SK-N-SH (cell line): ENCODE data around the gene SLC5A11. TPM values are rescaled to one million over a fixed set of nuclear protein-coding genes. Genes with fewer than 3 reads are reported as not detected.

Experiments used
- CTCF ChIA-PET: fragments of 300-600, 350-600 bp; formaldehyde crosslinking; extraction: SDS; loops from one replicate; lab custom pipeline; 2021; lab: Yijun Ruan, JAX
- POLR2A ChIA-PET: fragments of 350-600 bp; sonication (Branson Sonifier 250); formaldehyde crosslinking; extraction: SDS; loops from one replicate; lab custom pipeline; 2020; ENCODE audit warnings: antibody characterized with exemption, inconsistent platforms; lab: Yijun Ruan, JAX
- DNase-seq: peaks from one replicate; pipeline ENCODE4 v3.0.0; 2012
- H2AFZ ChIP-seq: fragments of 200-600 bp; sonication (generic); 2 replicates; pipeline ENCODE4 v1.8.1; 2016; ENCODE audit warnings: antibody characterized with exemption, mild to moderate bottlenecking, low read depth
- H3F3A ChIP-seq: fragments of 200-600 bp; sonication (generic); replicated peaks from 2 replicates; pipeline ENCODE3; 2016; ENCODE audit warnings: antibody characterized with exemption, mild to moderate bottlenecking; ENCODE audit not compliant: insufficient read depth
- H3K27ac ChIP-seq, 2 experiments: fragments of 200-500 bp in 1 of 2; fragments of 200-600 bp in 1 of 2; sonication (Bioruptor generic) in 1 of 2; sonication (generic), shearing (Covaris generic) in 1 of 2; 2 replicates each; pipeline versions ENCODE4 v1.5.1 to v1.6.1; 2014 to 2016; ENCODE audit warnings: low read depth in 2 of 2, inconsistent platforms in 1 of 2, low read length in 1 of 2, mild to moderate bottlenecking in 1 of 2, mixed read lengths in 1 of 2
- H3K27me3 ChIP-seq: fragments of 200-600 bp; sonication (generic), shearing (Covaris generic); 2 replicates; pipeline ENCODE4 v1.6.1; 2016; ENCODE audit warnings: mixed run types; ENCODE audit not compliant: insufficient read depth
- H3K36me3 ChIP-seq, 2 experiments: fragments of 200-500 bp in 1 of 2; fragments of 200-600 bp in 1 of 2; sonication (Bioruptor generic) in 1 of 2; sonication (generic) in 1 of 2; replicated peaks in 1 of 2; 2 replicates each; pipeline versions ENCODE3 to v1.5.1; 2014 to 2016; ENCODE audit warnings: low read length in 1 of 2, mild to moderate bottlenecking in 1 of 2; ENCODE audit not compliant: insufficient read depth in 2 of 2, control insufficient read depth in 1 of 2
- H3K4me1 ChIP-seq, 2 experiments: fragments of 200-500 bp in 1 of 2; fragments of 200-600 bp in 1 of 2; sonication (Bioruptor generic) in 1 of 2; sonication (generic), shearing (Covaris generic) in 1 of 2; 2 replicates each; pipeline versions ENCODE4 v1.5.1 to v1.6.1; 2014 to 2016; ENCODE audit warnings: low read depth in 1 of 2, low read length in 1 of 2, mixed run types in 1 of 2; ENCODE audit not compliant: insufficient read depth in 2 of 2, control insufficient read depth in 1 of 2
- H3K4me2 ChIP-seq: fragments of 200-600 bp; sonication (generic), shearing (Covaris generic); 2 replicates; pipeline ENCODE4 v1.6.1; 2017; ENCODE audit warnings: mixed run types
- H3K4me3 ChIP-seq, 2 experiments: fragments of 200-500 bp in 1 of 2; fragments of 200-600 bp in 1 of 2; sonication (Bioruptor generic) in 1 of 2; sonication (generic), shearing (Covaris generic) in 1 of 2; 2 replicates each; pipeline versions ENCODE4 v1.5.1 to v1.8.1; 2014 to 2016; ENCODE audit warnings: low read depth in 2 of 2, inconsistent platforms in 1 of 2, low read length in 1 of 2, mild to moderate bottlenecking in 1 of 2, mixed read lengths in 1 of 2, moderate library complexity in 1 of 2
- H3K79me2 ChIP-seq: fragments of 200-600 bp; sonication (generic); 2 replicates; pipeline ENCODE4 v1.8.1; 2017; ENCODE audit warnings: mild to moderate bottlenecking; ENCODE audit not compliant: insufficient read depth
- H3K9ac ChIP-seq: fragments of 200-600 bp; sonication (generic); 2 replicates; pipeline ENCODE4 v1.6.1; 2017; ENCODE audit warnings: mixed run types
- H3K9me2 ChIP-seq: fragments of 200-600 bp; sonication (generic); 2 replicates; pipeline ENCODE4 v1.6.1; 2017; ENCODE audit warnings: mixed run types
- H3K9me3 ChIP-seq: fragments of 200-600 bp; sonication (generic); 2 replicates; pipeline ENCODE4 v1.6.1; 2017; ENCODE audit warnings: mixed run types, mild to moderate bottlenecking, moderate library complexity
- H4K20me1 ChIP-seq: fragments of 200-600 bp; sonication (generic); 2 replicates; pipeline ENCODE4 v1.6.1; 2017; ENCODE audit warnings: mild to moderate bottlenecking, mixed run types; ENCODE audit not compliant: insufficient read depth
- ELF1 ChIP-seq: IDR thresholded peaks from 2 replicates; pipeline ENCODE4 v1.4.0; 2012
- EP300 ChIP-seq, 2 experiments: IDR thresholded peaks; 2 replicates each; pipeline versions ENCODE4 v1.4.0 to v1.6.1; 2012; ENCODE audit warnings: borderline replicate concordance in 1 of 2, low read depth in 1 of 2, low read length in 1 of 2
- GABPA ChIP-seq: IDR thresholded peaks from 2 replicates; pipeline ENCODE4 v1.4.0; 2012; ENCODE audit warnings: low read depth, mild to moderate bottlenecking
- GATA2 ChIP-seq: sonication (generic); formaldehyde crosslinking; IDR thresholded peaks from 2 replicates; pipeline ENCODE4 v1.5.0; 2020; ENCODE audit warnings: mild to moderate bottlenecking, missing genetic modification reagents
- MEF2A ChIP-seq: IDR thresholded peaks from 2 replicates; pipeline ENCODE4 v1.4.0; 2012; ENCODE audit warnings: low read depth, borderline replicate concordance
- MXI1 ChIP-seq: IDR thresholded peaks from 2 replicates; pipeline ENCODE4 v1.6.1; 2012; ENCODE audit warnings: mild to moderate bottlenecking, low read depth, low read length, improper control_type of control experiment
- NRF1 ChIP-seq: IDR thresholded peaks from 2 replicates; pipeline ENCODE4 v1.6.1; 2012; ENCODE audit warnings: low read depth, mild to moderate bottlenecking, low read length
- POLR2AphosphoS5 ChIP-seq: IDR thresholded peaks from 2 replicates; pipeline ENCODE4 v1.6.1; 2012; ENCODE audit warnings: low read depth, low read length
- RAD21 ChIP-seq: IDR thresholded peaks from 2 replicates; pipeline ENCODE4 v1.6.1; 2012; ENCODE audit warnings: mild to moderate bottlenecking, low read length
- RCOR1 ChIP-seq: fragments of 150-350 bp; IDR thresholded peaks from 2 replicates; pipeline ENCODE4 v1.6.1; 2017; ENCODE audit warnings: antibody characterized with exemption, low read length
- RXRA ChIP-seq: IDR thresholded peaks from 2 replicates; pipeline ENCODE4 v1.4.0; 2012; ENCODE audit warnings: low read depth, mild to moderate bottlenecking, borderline replicate concordance
- SIN3A ChIP-seq: IDR thresholded peaks from 2 replicates; pipeline ENCODE4 v1.6.1; 2012; ENCODE audit warnings: low read depth, mild to moderate bottlenecking, low read length, moderate library complexity, borderline replicate concordance
- SMC3 ChIP-seq: IDR thresholded peaks from 2 replicates; pipeline ENCODE4 v1.6.1; 2012; ENCODE audit warnings: low read depth, low read length, improper control_type of control experiment
- YY1 ChIP-seq: IDR thresholded peaks from 2 replicates; pipeline ENCODE4 v1.4.0; 2012; ENCODE audit warnings: low read depth, mild to moderate bottlenecking
- WGBS: methylation state at CpG from one replicate; pipeline ENCODE4 v1.1.6; 2017; ENCODE audit warnings: low lambda C conversion rate; 5-methylcytosine and 5-hydroxymethylcytosine counted together
- polyA plus RNA-seq, 3 experiments: library from polyadenylated mRNA; depleted of rRNA; stranded (reverse); fragments of >200 nt; gene quantifications; 2 replicates each; pipeline ENCODE4 v1.2.3, GENCODE V29; 2012
- TF ChIP-seq, protein P1 (sequence below): fragments of 200-600 bp; sonication (generic); IDR thresholded peaks from 2 replicates; pipeline ENCODE4 v1.6.1; 2017; ENCODE audit warnings: antibody characterized with exemption, mild to moderate bottlenecking, moderate library complexity
- TF ChIP-seq, protein P2 (sequence below): IDR thresholded peaks from 2 replicates; pipeline ENCODE4 v1.4.0; 2012; ENCODE audit warnings: low read depth, borderline replicate concordance
- TF ChIP-seq, protein P3 (sequence below): fragments of 150-350 bp; IDR thresholded peaks from 2 replicates; pipeline ENCODE4 v1.6.1; 2016; ENCODE audit warnings: mild to moderate bottlenecking, low read depth, low read length
- TF ChIP-seq, protein P4 (sequence below): IDR thresholded peaks from 2 replicates; pipeline ENCODE4 v1.4.0; 2012; ENCODE audit warnings: low read depth, borderline replicate concordance
- TF ChIP-seq, protein P5 (sequence below): fragments of 150-350 bp; IDR thresholded peaks from 2 replicates; pipeline ENCODE4 v1.6.1; 2017; ENCODE audit warnings: antibody characterized with exemption, low read length, low read depth, borderline replicate concordance

Gene SLC5A11
- polyA plus RNA-seq, 1 of the 3 experiments (the other 2 are of a cell fraction), result not detected

DNA sequence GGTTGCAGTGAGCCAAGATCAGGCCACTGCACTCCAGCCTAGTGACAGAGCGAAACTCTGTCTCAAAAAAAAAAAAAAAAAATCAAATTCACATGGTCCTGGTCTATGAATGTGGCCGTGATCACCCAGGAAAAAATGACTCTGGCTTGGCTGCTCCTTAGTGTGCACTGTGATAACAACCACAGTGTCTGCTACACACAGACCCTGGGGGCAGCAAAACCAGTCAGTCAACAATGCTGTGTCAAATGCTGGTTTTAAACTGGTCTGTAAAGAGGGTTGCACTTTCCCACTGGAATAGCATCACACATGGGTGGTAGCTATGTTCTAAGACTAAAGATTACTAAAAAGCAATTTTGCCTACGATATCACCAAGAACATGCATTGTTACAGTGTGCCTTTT is 98.4 kb downstream of the SLC5A11 start:
- ChIA-PET CTCF (interaction anchor here (0.8 kb wide), 1 partner anchor 60 kb away, joined by 3 read pairs; no protein-coding TSS in a partner anchor), POLR2A (no interaction called here)
- no peaks in the 10 kb centered on the region for H3K27me3 ChIP-seq
- H3K9ac ChIP-seq, result no peak overlapping the region
- no peaks in the 10 kb centered on the region for H3K9me2 ChIP-seq
- no peak overlapping the region for H3K4me2 ChIP-seq
- H3K9me3 ChIP-seq, result no peaks in the 10 kb centered on the region
- no peaks in the 10 kb centered on the region for H3K4me1 ChIP-seq
- H2AFZ ChIP-seq, result no peak overlapping the region
- WGBS, result 96% methylated on average over 3 of the region's 3 CpGs
- no peaks in the 10 kb centered on the region for H4K20me1 ChIP-seq
- peaks cover 31 to 64% of the 10 kb centered on the region in 2 experiments for H3K36me3 ChIP-seq
- DNase-seq, result no peak
- no peak overlapping the region for H3K27ac ChIP-seq
- H3K4me3 ChIP-seq, result no peak overlapping the region
- H3K79me2 ChIP-seq, result no peaks in the 10 kb centered on the region
- TF ChIP-seq, protein P1, sequence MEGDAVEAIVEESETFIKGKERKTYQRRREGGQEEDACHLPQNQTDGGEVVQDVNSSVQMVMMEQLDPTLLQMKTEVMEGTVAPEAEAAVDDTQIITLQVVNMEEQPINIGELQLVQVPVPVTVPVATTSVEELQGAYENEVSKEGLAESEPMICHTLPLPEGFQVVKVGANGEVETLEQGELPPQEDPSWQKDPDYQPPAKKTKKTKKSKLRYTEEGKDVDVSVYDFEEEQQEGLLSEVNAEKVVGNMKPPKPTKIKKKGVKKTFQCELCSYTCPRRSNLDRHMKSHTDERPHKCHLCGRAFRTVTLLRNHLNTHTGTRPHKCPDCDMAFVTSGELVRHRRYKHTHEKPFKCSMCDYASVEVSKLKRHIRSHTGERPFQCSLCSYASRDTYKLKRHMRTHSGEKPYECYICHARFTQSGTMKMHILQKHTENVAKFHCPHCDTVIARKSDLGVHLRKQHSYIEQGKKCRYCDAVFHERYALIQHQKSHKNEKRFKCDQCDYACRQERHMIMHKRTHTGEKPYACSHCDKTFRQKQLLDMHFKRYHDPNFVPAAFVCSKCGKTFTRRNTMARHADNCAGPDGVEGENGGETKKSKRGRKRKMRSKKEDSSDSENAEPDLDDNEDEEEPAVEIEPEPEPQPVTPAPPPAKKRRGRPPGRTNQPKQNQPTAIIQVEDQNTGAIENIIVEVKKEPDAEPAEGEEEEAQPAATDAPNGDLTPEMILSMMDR, result no peak
- TF ChIP-seq, protein P2, sequence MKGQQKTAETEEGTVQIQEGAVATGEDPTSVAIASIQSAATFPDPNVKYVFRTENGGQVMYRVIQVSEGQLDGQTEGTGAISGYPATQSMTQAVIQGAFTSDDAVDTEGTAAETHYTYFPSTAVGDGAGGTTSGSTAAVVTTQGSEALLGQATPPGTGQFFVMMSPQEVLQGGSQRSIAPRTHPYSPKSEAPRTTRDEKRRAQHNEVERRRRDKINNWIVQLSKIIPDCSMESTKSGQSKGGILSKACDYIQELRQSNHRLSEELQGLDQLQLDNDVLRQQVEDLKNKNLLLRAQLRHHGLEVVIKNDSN, result no peak
- TF ChIP-seq SMC3 (no peak), SIN3A (no peak), RAD21 (no peak), YY1 (no peak), GABPA (no peak), NRF1 (no peak), POLR2AphosphoS5 (no peak), RXRA (no peak), RCOR1 (no peak), ELF1 (no peak), EP300 (IDR thresholded peaks at IDR 0.05; ENCODE audit: borderline replicate concordance in 1 of 2, low read depth in 1 of 2, low read length in 1 of 2) (no peak), GATA2 (CRISPR knock-in tag) (no peak), MEF2A (no peak), MXI1 (no peak)
- TF ChIP-seq, protein P3, sequence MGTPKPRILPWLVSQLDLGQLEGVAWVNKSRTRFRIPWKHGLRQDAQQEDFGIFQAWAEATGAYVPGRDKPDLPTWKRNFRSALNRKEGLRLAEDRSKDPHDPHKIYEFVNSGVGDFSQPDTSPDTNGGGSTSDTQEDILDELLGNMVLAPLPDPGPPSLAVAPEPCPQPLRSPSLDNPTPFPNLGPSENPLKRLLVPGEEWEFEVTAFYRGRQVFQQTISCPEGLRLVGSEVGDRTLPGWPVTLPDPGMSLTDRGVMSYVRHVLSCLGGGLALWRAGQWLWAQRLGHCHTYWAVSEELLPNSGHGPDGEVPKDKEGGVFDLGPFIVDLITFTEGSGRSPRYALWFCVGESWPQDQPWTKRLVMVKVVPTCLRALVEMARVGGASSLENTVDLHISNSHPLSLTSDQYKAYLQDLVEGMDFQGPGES, result no peak
- TF ChIP-seq, protein P4, sequence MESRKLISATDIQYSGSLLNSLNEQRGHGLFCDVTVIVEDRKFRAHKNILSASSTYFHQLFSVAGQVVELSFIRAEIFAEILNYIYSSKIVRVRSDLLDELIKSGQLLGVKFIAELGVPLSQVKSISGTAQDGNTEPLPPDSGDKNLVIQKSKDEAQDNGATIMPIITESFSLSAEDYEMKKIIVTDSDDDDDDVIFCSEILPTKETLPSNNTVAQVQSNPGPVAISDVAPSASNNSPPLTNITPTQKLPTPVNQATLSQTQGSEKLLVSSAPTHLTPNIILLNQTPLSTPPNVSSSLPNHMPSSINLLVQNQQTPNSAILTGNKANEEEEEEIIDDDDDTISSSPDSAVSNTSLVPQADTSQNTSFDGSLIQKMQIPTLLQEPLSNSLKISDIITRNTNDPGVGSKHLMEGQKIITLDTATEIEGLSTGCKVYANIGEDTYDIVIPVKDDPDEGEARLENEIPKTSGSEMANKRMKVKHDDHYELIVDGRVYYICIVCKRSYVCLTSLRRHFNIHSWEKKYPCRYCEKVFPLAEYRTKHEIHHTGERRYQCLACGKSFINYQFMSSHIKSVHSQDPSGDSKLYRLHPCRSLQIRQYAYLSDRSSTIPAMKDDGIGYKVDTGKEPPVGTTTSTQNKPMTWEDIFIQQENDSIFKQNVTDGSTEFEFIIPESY, result no peak
- TF ChIP-seq, protein P5, sequence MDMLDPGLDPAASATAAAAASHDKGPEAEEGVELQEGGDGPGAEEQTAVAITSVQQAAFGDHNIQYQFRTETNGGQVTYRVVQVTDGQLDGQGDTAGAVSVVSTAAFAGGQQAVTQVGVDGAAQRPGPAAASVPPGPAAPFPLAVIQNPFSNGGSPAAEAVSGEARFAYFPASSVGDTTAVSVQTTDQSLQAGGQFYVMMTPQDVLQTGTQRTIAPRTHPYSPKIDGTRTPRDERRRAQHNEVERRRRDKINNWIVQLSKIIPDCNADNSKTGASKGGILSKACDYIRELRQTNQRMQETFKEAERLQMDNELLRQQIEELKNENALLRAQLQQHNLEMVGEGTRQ, result no peak
- no peaks in the 10 kb centered on the region for H3F3A ChIP-seq
